Activated T-helper 1 cell treated with anti-CD3 and anti-CD28 coated beads, Interleukin-12 subunit alpha, Interleukin-12 subunit beta, Interleukin-2, Interleukin-4 antibody, amounts not matched to agents 30 ng/mL and 10 ng/mL and 1 ng/mL, durations not matched to agents 14 hours and 24 hours and 36 hours (primary cell): Measurements from ENCODE around the gene RNF213. TPM values are rescaled to one million over a fixed set of nuclear protein-coding genes. Genes with fewer than 3 reads are reported as not detected.
"Not testable (repeated sequence)": the region's sequence is repeated elsewhere in the genome, so short reads cannot be mapped to it uniquely, and the experiment has no call there.

Experiments used
- DNase-seq: peaks from one replicate; pipeline ENCODE4 v3.0.0; 2021; ENCODE audit warnings: low spot score
- H3K27ac Mint-ChIP-seq: one replicate; pipeline ENCODE4 v1.8.0; 2021; ENCODE audit warnings: mild to moderate bottlenecking, mixed read lengths
- H3K27me3 Mint-ChIP-seq: one replicate; pipeline ENCODE4 v1.8.0; 2022; ENCODE audit warnings: mild to moderate bottlenecking, moderate library complexity, mixed read lengths; ENCODE audit not compliant: insufficient read depth
- H3K36me3 Mint-ChIP-seq: one replicate; pipeline ENCODE4 v1.8.0; 2021; ENCODE audit warnings: low read depth, mixed read lengths
- H3K4me1 Mint-ChIP-seq: one replicate; pipeline ENCODE4 v1.8.0; 2021; ENCODE audit warnings: low read depth, mixed read lengths
- H3K4me3 Mint-ChIP-seq: one replicate; pipeline ENCODE4 v1.8.0; 2021; ENCODE audit warnings: mild to moderate bottlenecking, moderate library complexity, mixed read lengths
- H3K9me3 Mint-ChIP-seq: one replicate; pipeline ENCODE4 v1.8.0; 2021; ENCODE audit warnings: mixed read lengths
- intact Hi-C: fragments of 100-400 bp; cut with micrococcal nuclease; formaldehyde crosslinking; loops from one replicate; pipeline ENCODE4 v1.15.1; 2024
- total RNA-seq: library from RNA; stranded (reverse); gene quantifications from 2 replicates; pipeline ENCODE4 v1.2.3, GENCODE V29; 2022

Gene RNF213
- total RNA-seq, 1 donor from 2014 or later = 290 TPM

- H3K27me3 Mint-ChIP-seq, DNase-seq, H3K4me3 Mint-ChIP-seq, intact Hi-C loops, H3K9me3 Mint-ChIP-seq: not testable (repeated sequence)
- Mint-ChIP-seq H3K27ac (peak overlapping the region; percentile 37), H3K36me3 (peaks cover 59% of the 10 kb centered on the region), H3K4me1 (peaks cover 43% of the 10 kb centered on the region)
These were observed 38.9 kb downstream of the RNF213 start for GRCh38 chr17:80299350-80300100.

- H3K9me3 Mint-ChIP-seq, H3K27me3 Mint-ChIP-seq, DNase-seq, intact Hi-C loops, H3K4me3 Mint-ChIP-seq: not testable (repeated sequence)
- Mint-ChIP-seq H3K4me1 (peaks cover 36% of the 10 kb centered on the region), H3K36me3 (peaks cover 59% of the 10 kb centered on the region), H3K27ac (peak overlapping the region; percentile 35)
These were observed 40.1 kb downstream of the RNF213 start for GRCh38 chr17:80300756-80301155.

- no peak for DNase-seq
- H3K27me3 Mint-ChIP-seq = no peaks in the 10 kb centered on the region
- intact Hi-C loops = no loop called here
- H3K4me3 Mint-ChIP-seq = no peak overlapping the region
- peaks cover 41% of the 10 kb centered on the region for H3K4me1 Mint-ChIP-seq
- peaks cover 3% of the 10 kb centered on the region for H3K9me3 Mint-ChIP-seq
- peaks cover 58% of the 10 kb centered on the region for H3K36me3 Mint-ChIP-seq
- no peak overlapping the region for H3K27ac Mint-ChIP-seq
These were observed 43.2 kb downstream of the RNF213 start for GRCh38 chr17:80303824-80304223.

GRCh38 chr17:80307994-80308691 lies 47.5 kb downstream of the RNF213 start:
- Mint-ChIP-seq H3K27ac (peak overlapping the region; percentile 87), H3K4me3 (no peak overlapping the region), H3K27me3 (no peaks in the 10 kb centered on the region), H3K4me1 (peaks cover 14% of the 10 kb centered on the region), H3K36me3 (peaks cover 63% of the 10 kb centered on the region), H3K9me3 (peaks cover 3% of the 10 kb centered on the region)
- no peak for DNase-seq
- intact Hi-C loops = no loop called here

GRCh38 chr17:80308692-80309517 lies 48.3 kb downstream of the RNF213 start:
- H3K36me3 Mint-ChIP-seq = peaks cover 61% of the 10 kb centered on the region
- DNase-seq = no peak
- intact Hi-C loops = no loop called here
- H3K27me3 Mint-ChIP-seq = no peaks in the 10 kb centered on the region
- peak overlapping the region; percentile 87 for H3K27ac Mint-ChIP-seq
- peaks cover 14% of the 10 kb centered on the region for H3K4me1 Mint-ChIP-seq
- no peak overlapping the region for H3K4me3 Mint-ChIP-seq
- peaks cover 3% of the 10 kb centered on the region for H3K9me3 Mint-ChIP-seq

- Mint-ChIP-seq H3K36me3 (peaks cover 58% of the 10 kb centered on the region), H3K9me3 (no peaks in the 10 kb centered on the region), H3K4me1 (peaks cover 13% of the 10 kb centered on the region), H3K27ac (peak overlapping the region; percentile 65), H3K27me3 (no peaks in the 10 kb centered on the region), H3K4me3 (no peak overlapping the region)
- intact Hi-C loops = no loop called here
- no peak for DNase-seq
These were observed 50.7 kb downstream of the RNF213 start for GRCh38 chr17:80311216-80311827.

GRCh38 chr17:80312621-80313135 lies 52.0 kb downstream of the RNF213 start:
- no peak overlapping the region for H3K27ac Mint-ChIP-seq
- H3K27me3 Mint-ChIP-seq = no peaks in the 10 kb centered on the region
- peaks cover 22% of the 10 kb centered on the region for H3K4me1 Mint-ChIP-seq
- H3K36me3 Mint-ChIP-seq = peaks cover 62% of the 10 kb centered on the region
- H3K4me3 Mint-ChIP-seq = no peak overlapping the region
- intact Hi-C loops = no loop called here
- no peaks in the 10 kb centered on the region for H3K9me3 Mint-ChIP-seq
- no peak for DNase-seq

GRCh38 chr17:80313160-80313829 lies 52.6 kb downstream of the RNF213 start:
- Mint-ChIP-seq H3K27ac (peak overlapping the region; percentile 59), H3K36me3 (peaks cover 60% of the 10 kb centered on the region), H3K4me3 (no peak overlapping the region), H3K9me3 (no peaks in the 10 kb centered on the region), H3K4me1 (peaks cover 19% of the 10 kb centered on the region), H3K27me3 (no peaks in the 10 kb centered on the region)
- intact Hi-C loops = no loop called here
- no peak for DNase-seq

GRCh38 chr17:80313946-80314345 lies 53.3 kb downstream of the RNF213 start:
- intact Hi-C loops, H3K27me3 Mint-ChIP-seq, H3K4me3 Mint-ChIP-seq, H3K9me3 Mint-ChIP-seq, H3K27ac Mint-ChIP-seq, DNase-seq: not testable (repeated sequence)
- Mint-ChIP-seq H3K36me3 (peaks cover 57% of the 10 kb centered on the region), H3K4me1 (peaks cover 13% of the 10 kb centered on the region)

GRCh38 chr17:80315517-80316182 lies 55.0 kb downstream of the RNF213 start:
- peaks cover 13% of the 10 kb centered on the region for H3K4me1 Mint-ChIP-seq
- intact Hi-C loops = no loop called here
- no peaks in the 10 kb centered on the region for H3K9me3 Mint-ChIP-seq
- DNase-seq = no peak
- H3K36me3 Mint-ChIP-seq = peaks cover 56% of the 10 kb centered on the region
- H3K27ac Mint-ChIP-seq = no peak overlapping the region
- H3K27me3 Mint-ChIP-seq = no peaks in the 10 kb centered on the region
- H3K4me3 Mint-ChIP-seq = no peak overlapping the region

- H3K27me3 Mint-ChIP-seq = no peaks in the 10 kb centered on the region
- no peak overlapping the region for H3K4me3 Mint-ChIP-seq
- peaks cover 18% of the 10 kb centered on the region for H3K4me1 Mint-ChIP-seq
- peaks cover 58% of the 10 kb centered on the region for H3K36me3 Mint-ChIP-seq
- H3K27ac Mint-ChIP-seq = peak overlapping the region; percentile 46
- intact Hi-C loops = no loop called here
- no peak for DNase-seq
- no peaks in the 10 kb centered on the region for H3K9me3 Mint-ChIP-seq
These were observed 55.8 kb downstream of the RNF213 start for GRCh38 chr17:80316431-80316830.
